NCI-H1930 (cell line): ENCODE measurements around the gene OR2M7.
"Not testable (repeated sequence)": the region's sequence is repeated elsewhere in the genome, so short reads cannot be mapped to it uniquely, and the experiment has no call there.

Experiments
- DNase-seq, 2 experiments: peaks; one replicate each; lab custom pipeline; 2025; lab: John Stamatoyannopoulos, UW

OR2M7 gene

GRCh38 chr1:248324468-248324867 lies at the start of gene OR2M7:
OR2M7 (minus strand) TSS chr1:248324568; CDS start chr1:248324568, 0 bp downstream.
- DNase-seq, result no peak

- DNase-seq, result no peak
These were observed 49.4 kb upstream of the OR2M7 start for GRCh38 chr1:248373761-248374160.

- no peak for DNase-seq
These were observed 48.0 kb upstream of the OR2M7 start for GRCh38 chr1:248372394-248372793.

- no peak for DNase-seq
These were observed 42.2 kb upstream of the OR2M7 start for GRCh38 chr1:248366609-248367008.

GRCh38 chr1:248361121-248361715 lies 36.9 kb upstream of the OR2M7 start, which contains the start of gene OR2T4:
OR2T4 (plus strand) TSS chr1:248361665; CDS start chr1:248361665, 0 bp downstream.
- DNase-seq, result no peak

GRCh38 chr1:248359415-248359814 lies 35.0 kb upstream of the OR2M7 start:
- DNase-seq, result no peak

- no peak for DNase-seq
These were observed 24.1 kb upstream of the OR2M7 start, which contains the start of gene OR14C36 for GRCh38 chr1:248348475-248348874. OR14C36 (plus strand) TSS chr1:248348775; CDS start chr1:248348775, 0 bp downstream.

GRCh38 chr1:248343451-248343850 lies 19.1 kb upstream of the OR2M7 start:
- no peak for DNase-seq

- no peak for DNase-seq
These were observed 7.6 kb downstream of the OR2M7 start for GRCh38 chr1:248316796-248317195.

- DNase-seq, result not testable (repeated sequence)
These were observed 17.6 kb downstream of the OR2M7 start for GRCh38 chr1:248306740-248307139.

GRCh38 chr1:248306103-248306502 lies 18.3 kb downstream of the OR2M7 start:
- no peak for DNase-seq

- not testable (repeated sequence) for DNase-seq
These were observed 18.7 kb downstream of the OR2M7 start for GRCh38 chr1:248305672-248306071.

- DNase-seq, result no peak
These were observed 21.0 kb downstream of the OR2M7 start, which contains the start of gene OR2T12 for GRCh38 chr1:248303324-248303723. OR2T12 (minus strand) TSS chr1:248303424; CDS start chr1:248295578, 7,846 bp downstream.

GRCh38 chr1:248288391-248288790 lies 36.0 kb downstream of the OR2M7 start:
- no peak for DNase-seq

GRCh38 chr1:248277876-248278275 lies 46.5 kb downstream of the OR2M7 start, which contains the start of gene OR2T33:
OR2T33 (minus strand) TSS chr1:248277976; CDS start chr1:248273814, 4,162 bp downstream.
- DNase-seq, result no peak
